Upper lobe of right lung (tissue), 1 donor: Measurements from ENCODE around the gene TGM2. TPM values are rescaled to one million over a fixed set of nuclear protein-coding genes. Genes with fewer than 3 reads are reported as not detected.

Experiments used
- ATAC-seq: fragments of 200-7000 bp; cut with Tn5 transposase; one replicate; pipeline ENCODE4 v1.9.1; 2020; ENCODE audit warnings: mild to moderate bottlenecking, moderate library complexity
- DNase-seq: peaks from one replicate; pipeline ENCODE4 v3.0.0-alpha.2; 2020
- H3K27ac ChIP-seq: fragments of 200-600 bp; one replicate; pipeline ENCODE4 v1.8.0; 2022
- H3K27me3 ChIP-seq: fragments of 200-600 bp; one replicate; pipeline ENCODE4 v1.8.0; 2022; ENCODE audit warnings: mild to moderate bottlenecking
- H3K36me3 ChIP-seq: fragments of 200-600 bp; one replicate; pipeline ENCODE4 v1.8.0; 2022
- H3K4me1 ChIP-seq: fragments of 200-600 bp; one replicate; pipeline ENCODE4 v1.8.0; 2022
- H3K4me3 ChIP-seq: fragments of 200-600 bp; one replicate; pipeline ENCODE4 v1.8.0; 2022; ENCODE audit warnings: mild to moderate bottlenecking
- H3K9me3 ChIP-seq: fragments of 200-600 bp; one replicate; pipeline ENCODE4 v1.8.0; 2022
- CTCF ChIP-seq: fragments of 200-600 bp; IDR thresholded peaks from one replicate; pipeline ENCODE4 v1.8.0; 2022; ENCODE audit warnings: antibody characterized with exemption
- intact Hi-C: fragments of 100-400 bp; cut with DNase I; formaldehyde crosslinking; loops from one replicate; pipeline ENCODE4 v1.11.0; 2022
- total RNA-seq: library from RNA; stranded (reverse); fragmentation: NEBNext Ultra II Directional; extraction: Animal tissue kit (Norgen Biotek cat#: 25700); gene quantifications from one replicate; pipeline ENCODE4 v1.2.1, GENCODE V29; 2021
- donor health status: DM: no; HTN: yes; CAD: no; lungs with severe emphysema.

The TGM2 gene
- total RNA-seq, 1 donor from 2014 or later, result 562 TPM

- H3K4me1 ChIP-seq, result no peaks in the 10 kb centered on the region
- H3K27me3 ChIP-seq, result no peaks in the 10 kb centered on the region
- intact Hi-C loops, result no loop called here
- no peaks in the 10 kb centered on the region for H3K36me3 ChIP-seq
- H3K4me3 ChIP-seq, result no peak overlapping the region
- no peak overlapping the region for H3K27ac ChIP-seq
- no peak for DNase-seq
- no peaks in the 10 kb centered on the region for H3K9me3 ChIP-seq
- no peak for TF ChIP-seq CTCF
- no peak for ATAC-seq
Observed at GRCh38 chr20:38119446-38119845, 45.6 kb downstream of the TGM2 start.

- no peak overlapping the region for H3K27ac ChIP-seq
- intact Hi-C loops, result no loop called here
- no peaks in the 10 kb centered on the region for H3K36me3 ChIP-seq
- H3K4me3 ChIP-seq, result no peak overlapping the region
- no peaks in the 10 kb centered on the region for H3K4me1 ChIP-seq
- no peak for TF ChIP-seq CTCF
- no peak for ATAC-seq
- DNase-seq, result no peak
- no peaks in the 10 kb centered on the region for H3K9me3 ChIP-seq
- no peaks in the 10 kb centered on the region for H3K27me3 ChIP-seq
Observed at GRCh38 chr20:38117635-38118034, 47.4 kb downstream of the TGM2 start.

GRCh38 chr20:38117205-38117604, 47.9 kb downstream of the TGM2 start:
- ATAC-seq (no peak), DNase-seq (no peak)
- no peak for TF ChIP-seq CTCF
- H3K9me3 ChIP-seq, result no peaks in the 10 kb centered on the region
- intact Hi-C loops, result no loop called here
- no peaks in the 10 kb centered on the region for H3K27me3 ChIP-seq
- no peaks in the 10 kb centered on the region for H3K4me1 ChIP-seq
- H3K4me3 ChIP-seq, result no peak overlapping the region
- no peaks in the 10 kb centered on the region for H3K36me3 ChIP-seq
- no peak overlapping the region for H3K27ac ChIP-seq

GRCh38 chr20:38116409-38117165, 48.5 kb downstream of the TGM2 start:
- H3K4me3 ChIP-seq, result no peak overlapping the region
- H3K27ac ChIP-seq, result no peak overlapping the region
- intact Hi-C loops, result no loop called here
- no peaks in the 10 kb centered on the region for H3K9me3 ChIP-seq
- DNase-seq, result no peak
- H3K36me3 ChIP-seq, result no peaks in the 10 kb centered on the region
- TF ChIP-seq CTCF, result no peak
- H3K4me1 ChIP-seq, result no peaks in the 10 kb centered on the region
- no peaks in the 10 kb centered on the region for H3K27me3 ChIP-seq
- ATAC-seq, result no peak

- no peak overlapping the region for H3K4me3 ChIP-seq
- H3K4me1 ChIP-seq, result peaks cover 1% of the 10 kb centered on the region
- H3K9me3 ChIP-seq, result no peaks in the 10 kb centered on the region
- no peak for TF ChIP-seq CTCF
- H3K27ac ChIP-seq, result no peak overlapping the region
- no peak for DNase-seq
- no peaks in the 10 kb centered on the region for H3K36me3 ChIP-seq
- intact Hi-C loops, result no loop called here
- no peaks in the 10 kb centered on the region for H3K27me3 ChIP-seq
- no peak for ATAC-seq
Observed at GRCh38 chr20:38115896-38116295, 49.2 kb downstream of the TGM2 start.

- no peak for TF ChIP-seq CTCF
- no peak overlapping the region for H3K4me3 ChIP-seq
- H3K36me3 ChIP-seq, result no peaks in the 10 kb centered on the region
- no peaks in the 10 kb centered on the region for H3K27me3 ChIP-seq
- no peaks in the 10 kb centered on the region for H3K9me3 ChIP-seq
- no peak overlapping the region for H3K27ac ChIP-seq
- DNase-seq (no peak), ATAC-seq (no peak)
- intact Hi-C loops, result no loop called here
- H3K4me1 ChIP-seq, result peaks cover 8% of the 10 kb centered on the region
Observed at GRCh38 chr20:38115205-38115604, 49.9 kb downstream of the TGM2 start.
